Stimulated activated CD8-positive, alpha-beta memory T cell treated with anti-CD3 and anti-CD28 coated beads, Interleukin-15, amount 100 ng/mL, for 1 hour (primary cell): ENCODE measurements around the gene GNAT1.
"Not testable (repeated sequence)": the region's sequence is repeated elsewhere in the genome, so short reads cannot be mapped to it uniquely, and the experiment has no call there.

Source experiments
- DNase-seq: peaks from one replicate; pipeline ENCODE4 v3.0.0-alpha.2; 2020; ENCODE audit warnings: low read depth

The GNAT1 gene

DNA sequence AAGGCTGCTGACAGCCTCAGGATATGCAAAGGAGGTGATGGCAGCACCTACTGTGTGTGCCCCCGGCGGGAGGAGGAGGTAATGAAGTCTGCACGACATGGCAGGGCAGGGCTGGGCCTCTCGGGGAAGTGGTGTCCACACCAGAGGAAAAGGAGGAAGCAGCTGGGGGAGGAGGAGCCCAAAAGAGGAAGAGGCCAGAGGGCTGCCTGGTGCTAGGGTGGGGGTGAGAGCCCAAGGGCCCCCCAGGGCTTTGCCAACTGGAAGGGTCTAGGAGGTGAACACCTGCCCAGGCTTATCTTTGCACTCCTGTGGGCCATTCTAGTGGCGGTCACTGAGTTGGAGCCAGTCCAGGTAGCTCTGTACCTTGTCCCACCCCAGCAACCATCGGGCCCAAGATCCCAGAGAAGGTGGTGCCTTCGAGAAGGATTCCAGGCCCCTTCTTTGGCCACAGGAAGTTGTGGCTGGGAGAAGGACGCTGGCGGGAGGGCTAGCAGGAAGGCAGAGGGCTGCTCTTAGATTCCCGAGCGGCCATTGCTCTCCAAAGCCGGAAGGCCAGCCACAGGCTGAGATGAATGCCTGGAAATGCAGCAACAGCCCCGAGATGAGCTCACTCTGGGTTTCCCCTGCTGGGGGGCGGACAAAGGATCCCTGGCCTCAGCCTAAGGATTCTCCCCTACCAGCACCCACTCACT is 51.6 kb downstream of the GNAT1 start:
- DNase-seq = no peak

DNA sequence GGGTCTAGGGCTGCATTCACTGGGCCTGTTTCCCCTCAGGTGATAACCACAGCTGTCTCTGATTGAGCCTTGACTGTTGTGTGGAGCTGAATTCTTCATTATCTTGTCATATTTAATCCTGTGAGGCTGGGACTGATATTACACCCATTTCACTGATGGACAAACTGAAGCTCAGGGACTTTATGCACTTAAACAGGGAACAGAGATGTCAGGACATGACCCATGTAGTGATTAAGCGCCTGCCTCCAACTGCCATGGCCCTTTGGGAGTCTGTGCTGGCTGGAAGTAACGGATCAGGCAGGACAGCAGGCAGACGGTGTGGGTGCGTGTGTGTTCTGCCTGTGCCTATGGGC is 52.1 kb downstream of the GNAT1 start:
- no peak for DNase-seq

- DNase-seq = not testable (repeated sequence)
Measured at GRCh38 chr3:50244813-50245212, 53.4 kb downstream of the GNAT1 start.

GRCh38 chr3:50245251-50245745 is 53.9 kb downstream of the GNAT1 start:
- no peak for DNase-seq

- peak; percentile 94 for DNase-seq
Measured at GRCh38 chr3:50245831-50246516, 54.6 kb downstream of the GNAT1 start.

GRCh38 chr3:50246517-50246954 is 55.1 kb downstream of the GNAT1 start:
- peak; percentile 54 for DNase-seq
